HG03066 (cell line): ENCODE data around the gene ETV1.

ENCODE experiments used
- ATAC-seq: cut with Tn5 transposase; IDR thresholded peaks from one replicate; pipeline ENCODE4 v1.9.1; 2021; ENCODE audit warnings: low read depth; ENCODE audit not compliant: unreplicated experiment

Gene ETV1

DNA sequence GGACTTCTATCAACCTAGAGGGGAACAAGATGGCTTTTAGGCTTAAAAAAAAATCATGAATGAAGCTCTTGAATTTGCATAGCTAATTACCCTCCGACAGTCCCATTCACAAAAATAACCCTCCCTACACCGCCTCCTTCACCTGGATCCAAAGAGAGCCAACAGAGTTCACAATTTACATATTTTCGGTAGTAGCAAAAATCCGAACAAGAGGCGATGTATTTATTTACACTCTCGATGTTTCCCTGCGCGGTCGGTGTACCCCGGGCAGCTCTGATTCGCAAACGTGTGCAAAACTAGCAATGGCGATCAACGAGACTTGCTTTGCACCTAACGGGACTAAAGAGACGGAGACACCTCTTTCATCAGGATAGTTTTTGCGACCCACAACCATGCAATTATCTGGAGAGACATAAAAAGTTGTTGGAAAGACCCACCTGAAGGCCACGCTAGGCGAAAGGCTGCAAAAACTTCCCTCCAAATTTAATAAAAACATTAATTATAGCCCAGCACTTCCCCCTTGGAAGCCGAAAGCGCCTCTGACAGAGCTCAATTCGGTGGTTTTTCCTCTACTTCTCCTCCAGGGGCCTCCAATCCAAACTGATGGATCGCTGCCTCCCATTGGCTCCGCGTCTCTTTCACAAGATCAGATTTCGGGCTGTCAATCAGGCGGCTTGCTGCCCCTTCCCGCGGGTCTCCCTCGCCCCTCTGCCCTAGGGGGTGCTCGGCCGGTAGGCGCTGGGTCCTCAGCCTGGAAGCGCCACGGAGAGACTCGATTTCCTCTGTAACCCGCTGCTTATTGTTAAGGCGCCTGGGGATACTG is at the start of gene ETV1:
Gene ETV1, minus strand, starts transcription at position 541 of the 823 bp plus-strand sequence. CDS start 614 bp downstream, outside the sequence.
- no peak for ATAC-seq

DNA sequence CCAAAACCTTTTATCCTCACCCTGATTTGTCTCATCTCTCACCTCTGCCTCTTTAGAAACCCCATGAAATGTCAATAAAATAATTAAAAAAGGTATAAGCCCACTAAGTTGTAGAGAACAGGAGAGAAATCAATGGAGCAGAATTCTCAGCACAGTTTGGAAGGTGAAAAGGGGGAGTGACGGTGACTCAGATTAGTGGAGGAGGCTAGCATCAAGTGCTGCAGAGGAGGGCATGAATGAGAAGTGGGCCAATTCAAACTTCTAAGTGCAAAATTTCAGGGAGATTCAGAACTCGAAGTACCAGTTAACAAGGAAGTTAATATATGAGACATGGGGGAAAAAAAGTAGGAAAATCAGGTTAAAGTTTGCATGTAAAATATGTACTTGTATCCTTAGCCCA is 34.9 kb upstream of the ETV1 start:
- no peak for ATAC-seq

- no peak for ATAC-seq
Observed at GRCh38 chr7:14023838-14024237, 34.4 kb upstream of the ETV1 start.

DNA sequence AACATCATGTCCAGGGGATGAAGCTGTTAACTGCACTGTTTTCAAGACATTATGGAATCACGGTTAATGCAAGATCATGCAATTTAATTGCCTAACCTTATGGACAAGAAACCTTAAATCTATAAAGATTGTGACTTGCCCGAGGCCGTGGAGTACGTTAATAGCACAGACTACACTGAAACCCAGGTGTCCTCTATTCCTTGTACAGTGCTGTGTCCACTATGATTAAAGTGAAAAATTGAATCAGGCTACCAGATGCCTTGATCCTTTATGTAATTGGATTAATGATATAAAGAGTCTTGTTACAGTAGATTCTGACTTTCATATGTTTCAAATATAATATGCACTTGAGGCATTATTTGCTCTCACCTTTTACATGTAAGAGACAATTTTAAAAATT is 33.9 kb upstream of the ETV1 start:
- no peak for ATAC-seq

DNA sequence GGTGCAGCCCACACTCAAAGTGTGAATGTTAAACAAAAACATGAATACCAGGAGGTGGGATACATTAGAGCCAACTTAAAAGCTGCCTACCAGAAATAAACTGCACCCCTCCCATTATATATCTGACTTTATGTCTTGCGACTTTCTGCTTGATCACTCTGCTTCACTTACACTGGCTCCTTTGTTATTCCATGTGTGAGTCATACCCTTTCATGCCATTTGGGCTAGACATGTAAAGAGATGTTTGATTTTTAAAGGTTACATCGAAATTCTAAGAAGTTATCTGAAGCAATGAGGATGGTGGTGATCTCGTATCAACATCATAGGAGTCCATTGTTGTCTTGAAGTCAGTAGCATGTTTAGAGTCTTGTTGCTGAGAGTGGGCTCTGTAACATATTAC is 31.6 kb upstream of the ETV1 start:
- ATAC-seq: no peak

- no peak for ATAC-seq
Observed at GRCh38 chr7:14020339-14020900, 31.0 kb upstream of the ETV1 start.

DNA sequence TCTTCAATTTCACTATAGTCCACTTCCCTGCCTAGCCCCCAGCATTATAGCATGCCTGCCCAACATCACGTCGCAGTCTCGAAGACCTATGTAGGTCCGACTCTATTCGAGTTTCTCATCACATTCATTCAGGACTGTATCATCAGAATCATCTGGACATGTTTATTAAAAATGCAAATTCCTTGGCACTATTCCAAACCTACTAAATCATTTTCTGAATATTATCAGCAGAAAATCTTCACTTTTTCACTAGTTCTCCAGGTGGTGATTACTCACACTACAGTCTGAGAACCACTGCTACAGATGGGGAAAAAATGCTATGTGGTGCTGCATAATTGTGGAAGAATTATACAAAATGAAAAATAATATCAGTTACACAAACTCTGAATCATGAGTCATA is 29.3 kb upstream of the ETV1 start:
- ATAC-seq: no peak

DNA sequence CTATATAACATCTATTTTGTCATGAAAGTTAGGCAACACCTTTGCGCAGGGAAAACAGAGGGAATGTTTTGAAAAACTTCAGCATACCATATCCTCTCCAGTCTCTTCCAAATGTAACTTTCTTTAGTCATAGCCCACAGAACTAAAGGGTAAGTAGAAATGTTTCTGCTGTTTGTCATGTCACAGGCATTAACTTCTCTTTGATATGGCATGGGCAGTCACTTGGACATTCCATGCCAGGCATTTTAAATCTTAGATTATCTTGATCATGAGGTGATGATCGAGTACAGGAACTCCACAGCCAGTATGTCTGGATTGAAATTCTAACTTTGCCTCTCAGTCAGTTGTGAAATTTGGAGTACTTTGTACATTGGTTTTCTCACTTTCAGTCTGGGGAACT is 27.5 kb upstream of the ETV1 start:
- no peak for ATAC-seq

DNA sequence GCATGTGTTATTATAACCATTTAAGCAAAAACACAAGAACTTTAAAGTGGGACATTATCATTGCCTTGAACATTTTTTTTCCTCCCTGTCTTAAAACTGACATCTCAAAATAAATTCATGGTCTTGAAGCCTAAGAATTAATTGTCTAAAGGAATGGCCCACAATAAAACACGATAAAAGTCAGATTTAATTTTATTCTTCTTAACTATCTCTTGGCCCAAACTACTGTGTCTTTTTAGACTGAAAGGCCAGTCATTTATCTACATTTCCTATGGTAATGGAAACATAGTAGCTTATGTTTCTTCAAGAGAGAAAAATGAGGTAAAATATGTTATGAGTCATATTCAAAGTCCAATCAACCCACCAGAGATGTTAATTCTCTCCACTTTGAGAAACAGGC is 24.4 kb upstream of the ETV1 start:
- ATAC-seq: no peak

- ATAC-seq: no peak
Observed at GRCh38 chr7:14009453-14010418, 20.3 kb upstream of the ETV1 start.

DNA sequence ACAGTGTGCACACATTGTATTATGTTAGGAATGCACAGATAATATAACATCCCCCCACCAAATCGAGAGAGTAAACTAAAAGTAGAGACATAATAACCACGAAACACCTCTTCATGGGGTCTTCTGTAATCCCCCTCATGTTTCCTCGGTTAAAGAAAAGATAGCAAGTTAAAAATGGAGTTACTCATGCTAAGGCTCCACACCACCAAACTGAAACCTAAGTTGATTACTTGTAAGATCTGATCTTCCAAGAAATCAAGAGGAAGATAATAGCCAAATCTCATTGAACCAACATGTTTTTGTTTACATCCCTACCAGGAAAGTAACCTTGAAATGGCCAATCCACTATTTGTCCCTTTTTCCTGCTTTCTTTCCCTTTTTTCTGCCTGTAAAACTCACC is 11.7 kb upstream of the ETV1 start:
- no peak for ATAC-seq

DNA sequence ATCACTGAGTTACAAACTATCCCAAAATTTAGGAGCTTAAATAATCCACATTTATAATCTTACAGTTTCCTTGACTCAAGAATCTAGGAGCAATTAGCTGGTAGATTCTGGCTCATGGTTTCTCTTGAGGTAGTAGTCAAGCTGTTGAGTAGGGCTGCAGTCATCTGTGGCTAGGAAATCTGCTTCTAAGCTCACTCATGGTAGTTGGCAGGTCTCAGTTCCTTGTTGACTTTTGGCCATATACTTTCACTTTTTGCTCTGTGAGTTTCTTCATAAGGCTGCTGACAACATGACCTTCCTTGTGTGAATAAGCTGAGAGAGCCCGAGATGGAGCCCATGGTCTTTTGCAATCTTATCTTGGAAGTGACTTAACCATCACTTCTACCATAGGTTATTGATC is 10.8 kb upstream of the ETV1 start:
- no peak for ATAC-seq

- ATAC-seq: no peak
Observed at GRCh38 chr7:13998866-13999265, 9.4 kb upstream of the ETV1 start.

- no peak for ATAC-seq
Observed at GRCh38 chr7:13992596-13992964, 3.1 kb upstream of the ETV1 start.

GRCh38 chr7:13991791-13992595 is 2.5 kb upstream of the ETV1 start:
- no peak for ATAC-seq

DNA sequence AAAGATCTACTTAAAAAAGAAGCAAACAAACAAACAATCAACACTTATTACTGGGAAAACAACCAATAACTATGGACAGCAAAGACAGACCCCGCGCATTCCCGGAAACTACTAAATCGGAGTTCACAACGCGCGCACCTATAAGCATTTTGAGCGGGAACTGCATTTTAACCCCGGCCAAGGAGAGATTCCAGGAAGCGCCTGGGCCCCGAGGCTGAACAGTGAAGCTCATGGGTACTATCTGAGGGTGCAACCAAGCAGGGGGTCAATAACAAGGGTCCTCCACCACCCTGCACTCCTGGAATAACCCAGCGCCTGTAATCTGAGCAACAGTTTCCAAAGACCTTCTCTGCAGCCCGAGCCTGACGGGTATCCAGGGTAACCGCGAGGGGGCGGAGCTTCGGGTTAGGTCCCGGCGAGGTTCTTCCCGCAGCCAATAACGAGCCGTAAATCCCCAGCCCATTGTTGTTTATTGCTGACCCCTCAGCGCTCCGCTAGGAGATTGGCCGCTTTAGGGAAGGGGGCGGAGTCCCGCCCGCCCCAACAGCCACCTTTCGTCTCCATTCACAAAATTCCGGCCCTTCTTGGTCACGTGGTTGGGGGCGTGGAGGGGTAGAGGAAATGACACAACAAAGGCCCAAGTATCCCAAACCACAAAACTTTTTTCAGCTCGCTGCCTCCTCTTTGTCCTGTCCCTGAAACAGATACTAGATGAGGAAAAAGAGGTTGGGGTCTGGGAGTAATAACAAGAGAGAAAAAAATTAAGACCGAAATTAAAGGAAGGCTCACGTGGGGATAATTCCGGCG is 1.7 kb upstream of the ETV1 start:
- peak; percentile 45 for ATAC-seq

- peak; percentile 56 for ATAC-seq
Observed at GRCh38 chr7:13990319-13990983, 985 bp upstream of the ETV1 start.

- no peak for ATAC-seq
Observed at GRCh38 chr7:13989949-13990305, 461 bp upstream of the ETV1 start.

DNA sequence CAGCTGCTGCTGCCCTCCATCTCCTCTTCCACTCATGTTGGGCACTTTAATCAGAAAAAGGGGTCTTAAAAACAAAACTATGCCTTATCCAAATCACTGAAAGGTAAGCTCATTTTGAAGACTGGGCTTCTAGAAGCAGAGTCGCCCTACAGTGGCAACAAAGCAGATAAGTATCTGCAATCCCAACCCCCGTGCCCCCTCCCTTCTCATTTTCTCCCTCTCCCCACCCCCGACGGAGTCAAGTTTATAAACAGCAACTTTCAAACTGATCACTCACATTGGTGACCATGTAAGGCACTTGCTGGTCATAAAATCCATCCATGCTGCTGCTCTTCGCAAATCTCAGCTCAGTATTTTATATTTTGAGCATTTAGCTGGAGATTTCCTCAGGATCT is 738 bp downstream of the ETV1 start:
- ATAC-seq: no peak
